ENCODE measurements around the gene STAT3. TPM values are rescaled to one million over a fixed set of nuclear protein-coding genes. Genes with fewer than 3 reads are reported as not detected.
A peak's percentile ranks its signal among the peaks of the same experiment; 100 is the strongest.
"Not testable (repeated sequence)": the region's sequence is repeated elsewhere in the genome, so short reads cannot be mapped to it uniquely, and the experiment has no call there.

STAT3 gene
- total RNA-seq, 6 experiments from 2014 or later: 65.3 to 74.5 (median 68.8) TPM

GRCh38 chr17:42309142-42309541 is 79.1 kb downstream of the STAT3 start:
- Mint-ChIP-seq H3K27me3 (ENCODE audit: insufficient read depth) (peaks cover 6% of the 10 kb centered on the region), H3K4me3 (no peak overlapping the region), H3K4me1 (ENCODE audit: low read depth) (peaks cover 17% of the 10 kb centered on the region), H3K9me3 (no peaks in the 10 kb centered on the region), H3K36me3 (ENCODE audit: low read depth) (peaks cover 4% of the 10 kb centered on the region; the same call in 1 of the 2 replicates), H3K27ac (peak overlapping the region; percentile 1; the same call in 1 of the 2 replicates)
- DNase-seq: no peak
- TF ChIP-seq CTCF (IDR thresholded peaks at IDR 0.05): no peak

GRCh38 chr17:42308446-42308845 is 79.8 kb downstream of the STAT3 start:
- TF ChIP-seq CTCF (IDR thresholded peaks at IDR 0.05): no peak
- no peak overlapping the region for H3K27ac Mint-ChIP-seq

GRCh38 chr17:42307362-42307927 is 80.8 kb downstream of the STAT3 start:
- H3K4me3 Mint-ChIP-seq: no peak overlapping the region
- H3K4me1 Mint-ChIP-seq (ENCODE audit: low read depth): peaks cover 17% of the 10 kb centered on the region
- no peak overlapping the region for H3K27ac Mint-ChIP-seq
- H3K9me3 Mint-ChIP-seq: no peaks in the 10 kb centered on the region
- no peaks in the 10 kb centered on the region for H3K36me3 Mint-ChIP-seq (ENCODE audit: low read depth)
- no peak for TF ChIP-seq CTCF (IDR thresholded peaks at IDR 0.05)
- H3K27me3 Mint-ChIP-seq (ENCODE audit: insufficient read depth): peaks cover 10% of the 10 kb centered on the region
- DNase-seq: no peak

More at GRCh38 chr17:42308446-42308845, 79.8 kb downstream of the STAT3 start:
- DNase-seq: no peak
- no peaks in the 10 kb centered on the region for H3K9me3 Mint-ChIP-seq
- H3K27me3 Mint-ChIP-seq (ENCODE audit: insufficient read depth): peaks cover 10% of the 10 kb centered on the region
- peaks cover 17% of the 10 kb centered on the region for H3K4me1 Mint-ChIP-seq (ENCODE audit: low read depth)
- H3K4me3 Mint-ChIP-seq: no peak overlapping the region
- H3K36me3 Mint-ChIP-seq (ENCODE audit: low read depth): no peaks in the 10 kb centered on the region

- Mint-ChIP-seq H3K27me3 (ENCODE audit: insufficient read depth) (peaks cover 14% of the 10 kb centered on the region), H3K36me3 (ENCODE audit: low read depth) (no peaks in the 10 kb centered on the region), H3K9me3 (no peaks in the 10 kb centered on the region), H3K4me1 (ENCODE audit: low read depth) (peaks cover 8% of the 10 kb centered on the region), H3K27ac (no peak overlapping the region), H3K4me3 (no peak overlapping the region)
- DNase-seq: no peak
- TF ChIP-seq CTCF (IDR thresholded peaks at IDR 0.05): no peak
These were observed 81.9 kb downstream of the STAT3 start for GRCh38 chr17:42306385-42306667.

- no peaks in the 10 kb centered on the region for H3K36me3 Mint-ChIP-seq (ENCODE audit: low read depth)
- H3K27ac Mint-ChIP-seq: no peak overlapping the region
- peak; percentile 1; the same call in 1 of the 2 replicates for TF ChIP-seq CTCF (IDR thresholded peaks at IDR 0.05)
- peaks cover 19% of the 10 kb centered on the region for H3K27me3 Mint-ChIP-seq (ENCODE audit: insufficient read depth)
- no peak overlapping the region for H3K4me3 Mint-ChIP-seq
- no peaks in the 10 kb centered on the region for H3K9me3 Mint-ChIP-seq
- no peak for DNase-seq
- H3K4me1 Mint-ChIP-seq (ENCODE audit: low read depth): peaks cover 2% of the 10 kb centered on the region
These were observed 82.5 kb downstream of the STAT3 start for GRCh38 chr17:42305543-42306384.

- H3K36me3 Mint-ChIP-seq (ENCODE audit: low read depth); H3K27ac Mint-ChIP-seq; H3K9me3 Mint-ChIP-seq; H3K4me3 Mint-ChIP-seq; H3K4me1 Mint-ChIP-seq (ENCODE audit: low read depth); DNase-seq: not testable (repeated sequence)
- peaks cover 19% of the 10 kb centered on the region for H3K27me3 Mint-ChIP-seq (ENCODE audit: insufficient read depth)
These were observed 83.3 kb downstream of the STAT3 start for GRCh38 chr17:42305031-42305330.
